HepG2 (cell line): ENCODE measurements around the gene SPTBN4. TPM values are rescaled to one million over a fixed set of nuclear protein-coding genes. Genes with fewer than 3 reads are reported as not detected.

Source experiments
- CEBPB ChIP-seq: IDR thresholded peaks from 2 replicates; pipeline ENCODE4 v1.6.1; 2011; ENCODE audit warnings: low read depth, low read length, improper control_type of control experiment, borderline replicate concordance
- GATA4 ChIP-seq: sonication (generic); IDR thresholded peaks from 2 replicates; pipeline ENCODE4 v1.6.1; 2016; ENCODE audit warnings: antibody characterized with exemption, low read depth, borderline replicate concordance
- HMG20A ChIP-seq: IDR thresholded peaks from 2 replicates; pipeline ENCODE4 v1.6.1; 2016; ENCODE audit warnings: borderline replicate concordance
- MEIS2 ChIP-seq: sonication (generic); formaldehyde crosslinking; IDR thresholded peaks from 2 replicates; pipeline ENCODE4 v1.9.0; 2021; ENCODE audit warnings: mild to moderate bottlenecking, missing genetic modification reagents
- MYNN ChIP-seq: sonication (generic); formaldehyde crosslinking; IDR thresholded peaks from 2 replicates; pipeline ENCODE4 v1.4.0; 2020; ENCODE audit warnings: mild to moderate bottlenecking, low read depth, missing genetic modification reagents
- RCOR2 ChIP-seq: IDR thresholded peaks from 2 replicates; pipeline ENCODE4 v1.6.1; 2016; ENCODE audit warnings: missing biosample characterization, missing genetic modification reagents
- RNF2 ChIP-seq: fragments of 450-650 bp; conservative IDR thresholded peaks from 2 replicates; pipeline ENCODE4 v1.6.1; 2016; ENCODE audit warnings: low read depth
- SMYD3 ChIP-seq: sonication (generic); formaldehyde crosslinking; IDR thresholded peaks from 2 replicates; pipeline ENCODE4 v1.8.1; 2023; ENCODE audit warnings: mild to moderate bottlenecking, missing genetic modification reagents
- TBL1XR1 ChIP-seq: fragments of 150-350 bp; IDR thresholded peaks from 2 replicates; pipeline ENCODE4 v1.6.1; 2014; ENCODE audit warnings: borderline replicate concordance, low read length; ENCODE audit not compliant: partially characterized antibody
- ZBTB20 ChIP-seq: sonication (generic); formaldehyde crosslinking; IDR thresholded peaks from 2 replicates; pipeline ENCODE4 v1.8.1; 2023; ENCODE audit warnings: missing genetic modification reagents, low read depth, mild to moderate bottlenecking, borderline replicate concordance
- ZNF10 ChIP-seq: sonication (generic); formaldehyde crosslinking; IDR thresholded peaks from 2 replicates; pipeline ENCODE4 v1.4.0; 2020; ENCODE audit warnings: mild to moderate bottlenecking, low read depth, missing genetic modification reagents, borderline replicate concordance
- ZNF678 ChIP-seq: sonication (generic); formaldehyde crosslinking; IDR thresholded peaks from 2 replicates; pipeline ENCODE4 v1.4.0; 2020; ENCODE audit warnings: mild to moderate bottlenecking, missing genetic modification reagents
- ZNF790 ChIP-seq: sonication (generic); formaldehyde crosslinking; IDR thresholded peaks from 2 replicates; pipeline ENCODE4 v1.8.0; 2022; ENCODE audit warnings: missing genetic modification reagents, mild to moderate bottlenecking, borderline replicate concordance
- polyA plus RNA-seq, 8 experiments: library from polyadenylated mRNA; depleted of rRNA in 3 of 8; stranded (reverse) in 7 of 8; unstranded in 1 of 8; fragments of >200 nt; fragmentation: Illumina TruSeq in 4 of 8; extraction: Trizol in 4 of 8; gene quantifications; 2 replicates each; pipeline versions ENCODE4 v1.2.1 to v1.2.3, GENCODE V29; 2011 to 2016; ENCODE audit warnings: low read depth in 4 of 8, missing spikeins in 1 of 8, mixed read lengths in 1 of 8; ENCODE audit not compliant: insufficient read depth in 1 of 8
- total RNA-seq, 5 experiments: library from RNA; depleted of rRNA; stranded (reverse); fragments of >200 nt; fragmentation: Illumina TruSeq; extraction: Trizol; gene quantifications; 2 replicates each; pipeline ENCODE4 v1.2.3, GENCODE V29; 2016; ENCODE audit warnings: low read depth in 1 of 5
- TF ChIP-seq, protein P1 (sequence below): IDR thresholded peaks from 2 replicates; pipeline ENCODE4 v1.6.1; 2012; ENCODE audit warnings: inconsistent platforms
- TF ChIP-seq, protein P2 (sequence below): sonication (generic); formaldehyde crosslinking; IDR thresholded peaks from 2 replicates; pipeline ENCODE4 v1.5.0; 2020; ENCODE audit warnings: missing genetic modification reagents, mild to moderate bottlenecking, borderline replicate concordance
- TF ChIP-seq, protein P3 (sequence below): sonication (generic); formaldehyde crosslinking; IDR thresholded peaks from 2 replicates; pipeline ENCODE4 v1.4.0; 2020; ENCODE audit warnings: missing genetic modification reagents, borderline replicate concordance
- TF ChIP-seq, protein P4 (sequence below): sonication (generic); formaldehyde crosslinking; IDR thresholded peaks from 2 replicates; pipeline ENCODE4 v1.5.0; 2020; ENCODE audit warnings: mild to moderate bottlenecking, missing genetic modification reagents, borderline replicate concordance

SPTBN4 gene
- total and polyA plus RNA-seq, 2 of the 13 experiments (the other 11 are each of a cell fraction or from before 2014, with no cell fraction given) = 0.11 TPM

DNA sequence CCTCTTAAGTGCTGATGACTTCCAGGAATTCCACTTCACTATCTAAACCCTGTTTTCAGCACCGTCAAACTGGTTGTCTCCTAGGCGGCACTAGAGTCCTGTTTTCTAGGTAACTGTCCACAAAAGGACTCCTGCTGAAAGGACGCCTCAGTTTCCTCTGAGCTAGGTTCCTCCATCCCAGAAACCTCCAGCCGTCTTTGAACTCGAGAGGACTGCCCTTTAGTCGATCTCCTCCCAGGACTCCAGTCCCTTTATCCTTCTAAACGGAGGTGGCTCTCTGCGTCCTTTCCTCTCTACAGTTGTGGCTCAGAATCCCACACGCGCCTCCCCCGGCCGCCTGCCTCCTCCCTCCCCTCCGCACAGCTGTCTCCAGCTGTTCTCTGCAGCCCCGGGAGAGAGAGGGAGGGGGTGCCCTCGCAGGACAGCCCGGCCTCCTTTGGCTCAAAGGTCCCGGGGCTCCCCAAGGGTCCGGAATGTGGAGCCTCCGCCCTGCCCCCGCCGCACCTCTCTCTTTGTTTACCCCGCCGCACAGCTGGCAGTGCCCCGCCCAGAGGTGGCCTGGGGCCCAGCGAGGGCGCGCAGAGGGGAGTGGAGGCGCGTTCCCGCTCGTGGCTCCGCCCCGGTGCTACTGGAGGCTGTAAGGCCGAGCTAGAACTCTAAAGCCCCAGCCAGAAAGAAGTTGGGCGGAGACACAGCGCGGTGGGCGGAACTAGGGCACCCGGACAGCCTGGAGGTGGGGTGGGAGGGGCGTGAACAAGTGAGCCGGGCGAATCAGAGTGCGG is 136.8 kb downstream of the SPTBN4 start (continued):
- TF ChIP-seq MYNN = no peak
- peak; percentile 50 for TF ChIP-seq TBL1XR1
- TF ChIP-seq, protein P1, sequence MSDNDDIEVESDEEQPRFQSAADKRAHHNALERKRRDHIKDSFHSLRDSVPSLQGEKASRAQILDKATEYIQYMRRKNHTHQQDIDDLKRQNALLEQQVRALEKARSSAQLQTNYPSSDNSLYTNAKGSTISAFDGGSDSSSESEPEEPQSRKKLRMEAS = peak; percentile 61; the same call in 1 of the 2 replicates
- peak; percentile 64; the same call in 1 of the 2 replicates for TF ChIP-seq RCOR2 (CRISPR knock-in tag)
- TF ChIP-seq, protein P2, sequence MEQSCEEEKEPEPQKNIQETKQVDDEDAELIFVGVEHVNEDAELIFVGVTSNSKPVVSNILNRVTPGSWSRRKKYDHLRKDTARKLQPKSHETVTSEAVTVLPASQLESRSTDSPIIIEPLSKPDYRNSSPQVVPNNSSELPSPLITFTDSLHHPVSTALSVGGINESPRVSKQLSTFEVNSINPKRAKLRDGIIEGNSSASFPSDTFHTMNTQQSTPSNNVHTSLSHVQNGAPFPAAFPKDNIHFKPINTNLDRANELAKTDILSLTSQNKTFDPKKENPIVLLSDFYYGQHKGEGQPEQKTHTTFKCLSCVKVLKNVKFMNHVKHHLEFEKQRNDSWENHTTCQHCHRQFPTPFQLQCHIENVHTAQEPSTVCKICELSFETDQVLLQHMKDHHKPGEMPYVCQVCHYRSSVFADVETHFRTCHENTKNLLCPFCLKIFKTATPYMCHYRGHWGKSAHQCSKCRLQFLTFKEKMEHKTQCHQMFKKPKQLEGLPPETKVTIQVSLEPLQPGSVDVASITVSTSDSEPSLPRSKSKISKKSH (CRISPR knock-in tag) = peak; percentile 57; the same call in 1 of the 2 replicates
- TF ChIP-seq ZNF678 = no peak
- no peak for TF ChIP-seq CEBPB
- no peak; the same call in 1 of the 2 replicates for TF ChIP-seq ZBTB20 (CRISPR knock-in tag)
- TF ChIP-seq MEIS2 (CRISPR knock-in tag) = peak; percentile 79; the same call in 1 of the 2 replicates
- TF ChIP-seq, protein P3, sequence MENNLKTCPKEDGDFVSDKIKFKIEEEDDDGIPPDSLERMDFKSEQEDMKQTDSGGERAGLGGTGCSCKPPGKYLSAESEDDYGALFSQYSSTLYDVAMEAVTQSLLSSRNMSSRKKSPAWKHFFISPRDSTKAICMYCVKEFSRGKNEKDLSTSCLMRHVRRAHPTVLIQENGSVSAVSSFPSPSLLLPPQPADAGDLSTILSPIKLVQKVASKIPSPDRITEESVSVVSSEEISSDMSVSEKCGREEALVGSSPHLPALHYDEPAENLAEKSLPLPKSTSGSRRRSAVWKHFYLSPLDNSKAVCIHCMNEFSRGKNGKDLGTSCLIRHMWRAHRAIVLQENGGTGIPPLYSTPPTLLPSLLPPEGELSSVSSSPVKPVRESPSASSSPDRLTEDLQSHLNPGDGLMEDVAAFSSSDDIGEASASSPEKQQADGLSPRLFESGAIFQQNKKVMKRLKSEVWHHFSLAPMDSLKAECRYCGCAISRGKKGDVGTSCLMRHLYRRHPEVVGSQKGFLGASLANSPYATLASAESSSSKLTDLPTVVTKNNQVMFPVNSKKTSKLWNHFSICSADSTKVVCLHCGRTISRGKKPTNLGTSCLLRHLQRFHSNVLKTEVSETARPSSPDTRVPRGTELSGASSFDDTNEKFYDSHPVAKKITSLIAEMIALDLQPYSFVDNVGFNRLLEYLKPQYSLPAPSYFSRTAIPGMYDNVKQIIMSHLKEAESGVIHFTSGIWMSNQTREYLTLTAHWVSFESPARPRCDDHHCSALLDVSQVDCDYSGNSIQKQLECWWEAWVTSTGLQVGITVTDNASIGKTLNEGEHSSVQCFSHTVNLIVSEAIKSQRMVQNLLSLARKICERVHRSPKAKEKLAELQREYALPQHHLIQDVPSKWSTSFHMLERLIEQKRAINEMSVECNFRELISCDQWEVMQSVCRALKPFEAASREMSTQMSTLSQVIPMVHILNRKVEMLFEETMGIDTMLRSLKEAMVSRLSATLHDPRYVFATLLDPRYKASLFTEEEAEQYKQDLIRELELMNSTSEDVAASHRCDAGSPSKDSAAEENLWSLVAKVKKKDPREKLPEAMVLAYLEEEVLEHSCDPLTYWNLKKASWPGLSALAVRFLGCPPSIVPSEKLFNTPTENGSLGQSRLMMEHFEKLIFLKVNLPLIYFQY (CRISPR knock-in tag) = no peak
- TF ChIP-seq SMYD3 (CRISPR knock-in tag) = no peak; the same call in 1 of the 2 replicates
- no peak for TF ChIP-seq GATA4
- no peak for TF ChIP-seq ZNF790
- peak; percentile 60 for TF ChIP-seq HMG20A (CRISPR knock-in tag)
- TF ChIP-seq ZNF10 (CRISPR knock-in tag) = no peak
- TF ChIP-seq RNF2 = no peak
- TF ChIP-seq, protein P4, sequence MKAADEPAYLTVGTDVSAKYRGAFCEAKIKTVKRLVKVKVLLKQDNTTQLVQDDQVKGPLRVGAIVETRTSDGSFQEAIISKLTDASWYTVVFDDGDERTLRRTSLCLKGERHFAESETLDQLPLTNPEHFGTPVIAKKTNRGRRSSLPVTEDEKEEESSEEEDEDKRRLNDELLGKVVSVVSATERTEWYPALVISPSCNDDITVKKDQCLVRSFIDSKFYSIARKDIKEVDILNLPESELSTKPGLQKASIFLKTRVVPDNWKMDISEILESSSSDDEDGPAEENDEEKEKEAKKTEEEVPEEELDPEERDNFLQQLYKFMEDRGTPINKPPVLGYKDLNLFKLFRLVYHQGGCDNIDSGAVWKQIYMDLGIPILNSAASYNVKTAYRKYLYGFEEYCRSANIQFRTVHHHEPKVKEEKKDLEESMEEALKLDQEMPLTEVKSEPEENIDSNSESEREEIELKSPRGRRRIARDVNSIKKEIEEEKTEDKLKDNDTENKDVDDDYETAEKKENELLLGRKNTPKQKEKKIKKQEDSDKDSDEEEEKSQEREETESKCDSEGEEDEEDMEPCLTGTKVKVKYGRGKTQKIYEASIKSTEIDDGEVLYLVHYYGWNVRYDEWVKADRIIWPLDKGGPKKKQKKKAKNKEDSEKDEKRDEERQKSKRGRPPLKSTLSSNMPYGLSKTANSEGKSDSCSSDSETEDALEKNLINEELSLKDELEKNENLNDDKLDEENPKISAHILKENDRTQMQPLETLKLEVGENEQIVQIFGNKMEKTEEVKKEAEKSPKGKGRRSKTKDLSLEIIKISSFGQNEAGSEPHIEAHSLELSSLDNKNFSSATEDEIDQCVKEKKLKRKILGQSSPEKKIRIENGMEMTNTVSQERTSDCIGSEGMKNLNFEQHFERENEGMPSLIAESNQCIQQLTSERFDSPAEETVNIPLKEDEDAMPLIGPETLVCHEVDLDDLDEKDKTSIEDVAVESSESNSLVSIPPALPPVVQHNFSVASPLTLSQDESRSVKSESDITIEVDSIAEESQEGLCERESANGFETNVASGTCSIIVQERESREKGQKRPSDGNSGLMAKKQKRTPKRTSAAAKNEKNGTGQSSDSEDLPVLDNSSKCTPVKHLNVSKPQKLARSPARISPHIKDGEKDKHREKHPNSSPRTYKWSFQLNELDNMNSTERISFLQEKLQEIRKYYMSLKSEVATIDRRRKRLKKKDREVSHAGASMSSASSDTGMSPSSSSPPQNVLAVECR = peak; percentile 93; the same call in 1 of the 2 replicates
